Measurements from ENCODE around the gene NBEAL2.

The NBEAL2 gene

GRCh38 chr3:46930945-46931403 lies 48.5 kb upstream of the NBEAL2 start:
- H3K4me2 ChIP-seq (ENCODE audit: low read length) = peak overlapping the region; percentile 20; the same call in 1 of the 2 replicates
- TF ChIP-seq, protein P1, sequence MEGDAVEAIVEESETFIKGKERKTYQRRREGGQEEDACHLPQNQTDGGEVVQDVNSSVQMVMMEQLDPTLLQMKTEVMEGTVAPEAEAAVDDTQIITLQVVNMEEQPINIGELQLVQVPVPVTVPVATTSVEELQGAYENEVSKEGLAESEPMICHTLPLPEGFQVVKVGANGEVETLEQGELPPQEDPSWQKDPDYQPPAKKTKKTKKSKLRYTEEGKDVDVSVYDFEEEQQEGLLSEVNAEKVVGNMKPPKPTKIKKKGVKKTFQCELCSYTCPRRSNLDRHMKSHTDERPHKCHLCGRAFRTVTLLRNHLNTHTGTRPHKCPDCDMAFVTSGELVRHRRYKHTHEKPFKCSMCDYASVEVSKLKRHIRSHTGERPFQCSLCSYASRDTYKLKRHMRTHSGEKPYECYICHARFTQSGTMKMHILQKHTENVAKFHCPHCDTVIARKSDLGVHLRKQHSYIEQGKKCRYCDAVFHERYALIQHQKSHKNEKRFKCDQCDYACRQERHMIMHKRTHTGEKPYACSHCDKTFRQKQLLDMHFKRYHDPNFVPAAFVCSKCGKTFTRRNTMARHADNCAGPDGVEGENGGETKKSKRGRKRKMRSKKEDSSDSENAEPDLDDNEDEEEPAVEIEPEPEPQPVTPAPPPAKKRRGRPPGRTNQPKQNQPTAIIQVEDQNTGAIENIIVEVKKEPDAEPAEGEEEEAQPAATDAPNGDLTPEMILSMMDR (IDR thresholded peaks at IDR 0.05; ENCODE audit: low read length) = no peak
- no peak for TF ChIP-seq EZH2 (IDR thresholded peaks at IDR 0.05; ENCODE audit: borderline replicate concordance, low read length)
- H2AFZ ChIP-seq (ENCODE audit: low read length) = no peak overlapping the region
- no peaks in the 10 kb centered on the region for H3K9me2 ChIP-seq (ENCODE audit: low read depth, low read length)
- H3K4me3 ChIP-seq (ENCODE audit: low read depth, low read length, poor library complexity, severe bottlenecking) = no peak overlapping the region
- no peaks in the 10 kb centered on the region for H4K20me1 ChIP-seq (ENCODE audit: insufficient read depth, low read length)
- H3K79me2 ChIP-seq (ENCODE audit: insufficient read depth, low read length) = no peaks in the 10 kb centered on the region
- peaks cover 92% of the 10 kb centered on the region for H3K4me1 ChIP-seq (ENCODE audit: insufficient read depth, low read length, severe bottlenecking)
- peak overlapping the region; percentile 18; the same call in 1 of the 2 replicates for H3K9ac ChIP-seq (ENCODE audit: low read length)
- peaks cover 52% of the 10 kb centered on the region for H3K36me3 ChIP-seq (ENCODE audit: insufficient read depth, low read length)
- H3K27me3 ChIP-seq (ENCODE audit: insufficient read depth, low read length) = no peaks in the 10 kb centered on the region
- H3K9me3 ChIP-seq (ENCODE audit: low read length) = 0 out of 2 replicates have a peak, but pooled peaks cover 3% of the 10 kb centered on the region
- peak overlapping the region; percentile 96 for H3K27ac ChIP-seq (ENCODE audit: low read depth, low read length, poor library complexity, severe bottlenecking)
- H3F3A ChIP-seq (ENCODE audit: insufficient read depth, low read length) = peaks cover 9% of the 10 kb centered on the region; the same call in 1 of the 2 replicates

DNA sequence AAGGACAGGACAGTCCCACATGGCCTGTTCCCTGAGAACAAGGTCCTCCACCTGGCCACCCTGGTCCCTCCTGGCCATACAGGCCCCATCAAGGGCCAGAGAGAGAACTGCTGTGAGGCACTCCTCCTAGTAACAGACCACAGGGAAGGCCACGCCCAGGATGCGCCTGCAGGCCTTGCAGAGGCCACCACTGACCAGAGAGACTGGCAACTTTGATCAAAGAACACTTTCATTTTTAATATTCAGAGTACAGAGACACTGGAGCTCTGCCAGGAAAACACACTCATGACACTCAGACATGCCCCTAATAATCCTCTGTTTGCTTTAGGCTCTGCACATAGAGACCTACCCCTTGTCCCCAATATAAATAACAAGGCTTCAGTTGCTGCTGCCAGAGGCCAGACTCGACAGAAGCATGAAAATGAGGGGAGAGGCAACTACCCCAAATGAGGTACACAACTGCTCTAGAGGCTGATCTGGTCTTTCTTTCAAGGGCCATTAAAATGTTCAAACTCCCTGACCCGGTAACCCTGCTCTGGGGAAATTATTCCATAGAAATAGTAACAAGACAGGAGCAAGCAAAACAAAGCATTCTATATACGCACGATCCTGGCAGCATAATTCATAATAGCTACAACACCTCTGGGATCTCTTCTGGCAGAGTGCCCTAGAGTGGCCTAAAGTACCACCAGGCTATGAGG lies 47.7 kb upstream of the NBEAL2 start:
- H3K4me1 ChIP-seq (ENCODE audit: insufficient read depth, low read length, severe bottlenecking) = peaks cover 84% of the 10 kb centered on the region
- H3K36me3 ChIP-seq (ENCODE audit: insufficient read depth, low read length) = peaks cover 52% of the 10 kb centered on the region
- TF ChIP-seq, protein P1 (IDR thresholded peaks at IDR 0.05; ENCODE audit: low read length) = no peak
- no peak for TF ChIP-seq EZH2 (IDR thresholded peaks at IDR 0.05; ENCODE audit: borderline replicate concordance, low read length)
- no peak overlapping the region for H2AFZ ChIP-seq (ENCODE audit: low read length)
- H3K4me3 ChIP-seq (ENCODE audit: low read depth, low read length, poor library complexity, severe bottlenecking) = no peak overlapping the region
- peak overlapping the region; percentile 20; the same call in 1 of the 2 replicates for H3K4me2 ChIP-seq (ENCODE audit: low read length)
- no peaks in the 10 kb centered on the region for H3K9me2 ChIP-seq (ENCODE audit: low read depth, low read length)
- no peaks in the 10 kb centered on the region for H3K79me2 ChIP-seq (ENCODE audit: insufficient read depth, low read length)
- 0 out of 2 replicates have a peak, but pooled peaks cover 3% of the 10 kb centered on the region for H3K9me3 ChIP-seq (ENCODE audit: low read length)
- no peaks in the 10 kb centered on the region for H3K27me3 ChIP-seq (ENCODE audit: insufficient read depth, low read length)
- H3F3A ChIP-seq (ENCODE audit: insufficient read depth, low read length) = peaks cover 9% of the 10 kb centered on the region; the same call in 1 of the 2 replicates
- H3K27ac ChIP-seq (ENCODE audit: low read depth, low read length, poor library complexity, severe bottlenecking) = peak overlapping the region; percentile 96
- H4K20me1 ChIP-seq (ENCODE audit: insufficient read depth, low read length) = no peaks in the 10 kb centered on the region
- no peak overlapping the region; the same call in 1 of the 2 replicates for H3K9ac ChIP-seq (ENCODE audit: low read length)

DNA sequence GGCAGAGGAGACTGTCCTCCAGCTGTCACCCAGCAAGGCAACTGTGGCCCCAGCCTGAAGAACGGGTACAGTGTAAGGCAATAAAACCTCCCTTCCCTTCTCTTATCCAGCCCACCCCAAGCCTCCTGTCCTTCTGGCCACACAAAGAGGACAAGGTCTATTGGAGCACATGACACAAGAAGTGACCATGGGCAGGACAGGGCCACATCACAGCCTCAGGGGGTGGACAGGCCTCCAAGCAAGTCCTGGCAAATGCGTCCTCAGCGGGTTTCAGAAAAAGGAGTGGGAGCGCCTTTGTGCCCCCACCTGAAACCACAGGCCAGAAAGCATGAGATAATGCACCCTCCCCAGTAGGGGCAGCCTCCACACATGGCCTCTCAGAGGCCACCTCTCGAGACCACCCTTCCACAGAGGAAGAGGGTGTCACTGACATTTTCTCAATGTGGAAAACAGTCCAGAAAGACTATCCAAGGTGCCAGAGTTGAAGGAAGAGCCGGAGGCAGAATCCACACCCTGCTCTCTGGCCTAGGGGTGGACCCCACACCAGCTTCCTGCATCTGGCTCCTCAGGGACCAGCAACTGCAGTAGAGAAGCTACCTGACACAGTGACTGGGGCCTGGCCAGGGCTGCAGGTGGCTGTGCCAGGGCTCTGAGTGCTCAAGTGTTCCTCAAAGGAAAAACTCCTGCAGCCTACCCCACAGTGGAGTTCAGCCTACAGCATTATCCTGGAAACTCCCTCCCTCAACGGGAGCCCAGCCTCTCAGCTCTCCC lies 46.8 kb upstream of the NBEAL2 start:
- no peaks in the 10 kb centered on the region for H4K20me1 ChIP-seq (ENCODE audit: insufficient read depth, low read length)
- peaks cover 75% of the 10 kb centered on the region for H3K4me1 ChIP-seq (ENCODE audit: insufficient read depth, low read length, severe bottlenecking)
- no peaks in the 10 kb centered on the region for H3K79me2 ChIP-seq (ENCODE audit: insufficient read depth, low read length)
- H3F3A ChIP-seq (ENCODE audit: insufficient read depth, low read length) = peaks cover 9% of the 10 kb centered on the region; the same call in 1 of the 2 replicates
- peak overlapping the region; percentile 5; the same call in 1 of the 2 replicates for H3K9ac ChIP-seq (ENCODE audit: low read length)
- H3K36me3 ChIP-seq (ENCODE audit: insufficient read depth, low read length) = peaks cover 61% of the 10 kb centered on the region
- H2AFZ ChIP-seq (ENCODE audit: low read length) = no peak overlapping the region
- 0 out of 2 replicates have a peak, but pooled peaks cover 3% of the 10 kb centered on the region for H3K9me3 ChIP-seq (ENCODE audit: low read length)
- no peaks in the 10 kb centered on the region for H3K9me2 ChIP-seq (ENCODE audit: low read depth, low read length)
- H3K4me2 ChIP-seq (ENCODE audit: low read length) = peak overlapping the region; percentile 20; the same call in 1 of the 2 replicates
- no peak overlapping the region for H3K4me3 ChIP-seq (ENCODE audit: low read depth, low read length, poor library complexity, severe bottlenecking)
- H3K27me3 ChIP-seq (ENCODE audit: insufficient read depth, low read length) = no peaks in the 10 kb centered on the region
- peak overlapping the region; percentile 96 for H3K27ac ChIP-seq (ENCODE audit: low read depth, low read length, poor library complexity, severe bottlenecking)
- TF ChIP-seq, protein P1 (IDR thresholded peaks at IDR 0.05; ENCODE audit: low read length) = no peak
- no peak for TF ChIP-seq EZH2 (IDR thresholded peaks at IDR 0.05; ENCODE audit: borderline replicate concordance, low read length)
